GM23338 (cell line): ENCODE measurements around the gene CASKIN2. TPM values are rescaled to one million over a fixed set of nuclear protein-coding genes. Genes with fewer than 3 reads are reported as not detected.

Experiments
- ATAC-seq: fragments of 200-7000 bp; cut with Tn5 transposase; 3 replicates; pipeline ENCODE4 v1.9.1; 2020
- DNase-seq: peaks from one replicate; pipeline ENCODE4 v3.0.0-alpha.2; 2015; ENCODE audit warnings: low spot score
- H2AFZ ChIP-seq: fragments of 200-600 bp; sonication (generic); 2 replicates; pipeline ENCODE4 v1.8.0; 2016; ENCODE audit warnings: antibody characterized with exemption, mild to moderate bottlenecking, moderate library complexity
- H3F3A ChIP-seq: fragments of 200-600 bp; sonication (generic); replicated peaks from 2 replicates; pipeline ENCODE4 v1.8.0; 2017; ENCODE audit warnings: antibody characterized with exemption, mixed run types, low read depth
- H3K27ac ChIP-seq: fragments of 200-600 bp; sonication (generic); 2 replicates; pipeline ENCODE4 v1.6.1; 2016; ENCODE audit warnings: low read depth
- H3K27me3 ChIP-seq: fragments of 200-600 bp; sonication (generic); 2 replicates; pipeline ENCODE4 v1.8.0; 2016; ENCODE audit warnings: mild to moderate bottlenecking, mixed run types, moderate library complexity; ENCODE audit not compliant: insufficient read depth
- H3K36me3 ChIP-seq: fragments of 200-600 bp; sonication (generic); 2 replicates; pipeline ENCODE4 v1.8.0; 2016; ENCODE audit warnings: mild to moderate bottlenecking; ENCODE audit not compliant: insufficient read depth
- H3K4me1 ChIP-seq: fragments of 200-600 bp; sonication (generic); 2 replicates; pipeline ENCODE4 v1.8.0; 2016; ENCODE audit warnings: mild to moderate bottlenecking, moderate library complexity; ENCODE audit not compliant: insufficient read depth
- H3K4me2 ChIP-seq: fragments of 200-600 bp; sonication (generic); 2 replicates; pipeline ENCODE4 v1.7.1; 2017; ENCODE audit warnings: mixed run types
- H3K4me3 ChIP-seq: fragments of 200-600 bp; sonication (generic); 2 replicates; pipeline ENCODE4 v1.6.1; 2016; ENCODE audit warnings: mixed run types
- H3K79me2 ChIP-seq: fragments of 200-600 bp; sonication (generic); replicated peaks from 2 replicates; pipeline ENCODE4 v1.8.0; 2017; ENCODE audit warnings: mild to moderate bottlenecking; ENCODE audit not compliant: insufficient read depth
- H3K9me2 ChIP-seq: fragments of 200-600 bp; sonication (generic); 2 replicates; pipeline ENCODE4 v1.8.0; 2017; ENCODE audit not compliant: insufficient read depth
- H4K20me1 ChIP-seq: fragments of 200-600 bp; sonication (generic); replicated peaks from 2 replicates; pipeline ENCODE4 v1.8.0; 2017; ENCODE audit warnings: mild to moderate bottlenecking; ENCODE audit not compliant: insufficient read depth
- H3K27ac Mint-ChIP-seq: 2 replicates; pipeline ENCODE4 v1.8.0; 2020; ENCODE audit warnings: inconsistent platforms, mild to moderate bottlenecking, moderate library complexity, mixed read lengths
- H3K27me3 Mint-ChIP-seq: 3 replicates; pipeline ENCODE4 v1.8.0; 2022; ENCODE audit warnings: low read depth, mild to moderate bottlenecking, moderate library complexity, mixed read lengths, inconsistent platforms; ENCODE audit not compliant: insufficient read depth, poor library complexity
- H3K36me3 Mint-ChIP-seq: 3 replicates; pipeline ENCODE4 v1.8.0; 2021; ENCODE audit warnings: low read depth, mild to moderate bottlenecking, inconsistent platforms, moderate library complexity, mixed read lengths
- H3K4me1 Mint-ChIP-seq: 3 replicates; pipeline ENCODE4 v1.8.0; 2020; ENCODE audit warnings: mild to moderate bottlenecking, inconsistent platforms, mixed read lengths
- H3K4me3 Mint-ChIP-seq: 3 replicates; pipeline ENCODE4 v1.8.0; 2021; ENCODE audit warnings: moderate library complexity, mild to moderate bottlenecking, inconsistent platforms, mixed read lengths
- H3K9me3 Mint-ChIP-seq: 3 replicates; pipeline ENCODE4 v1.8.0; 2020; ENCODE audit warnings: moderate library complexity, mild to moderate bottlenecking, inconsistent platforms, mixed read lengths
- CREB1 ChIP-seq: fragments of 250-450 bp; sonication (Bioruptor Pico); IDR thresholded peaks from 2 replicates; pipeline ENCODE4 v1.5.0; 2020; ENCODE audit warnings: low read depth, mild to moderate bottlenecking, moderate library complexity
- EZH2 ChIP-seq: fragments of 200-600 bp; sonication (generic); IDR thresholded peaks from one replicate; pipeline ENCODE4 v1.8.0; 2017; ENCODE audit warnings: antibody characterized with exemption, mild to moderate bottlenecking, low read depth; ENCODE audit not compliant: unreplicated experiment
- EZH2phosphoT487 ChIP-seq: fragments of 200-600 bp; sonication (generic); IDR thresholded peaks from one replicate; pipeline ENCODE4 v1.8.1; 2018; ENCODE audit warnings: antibody characterized with exemption; ENCODE audit not compliant: unreplicated experiment
- JUNB ChIP-seq: IDR thresholded peaks from one replicate; pipeline ENCODE4 v1.6.1; 2016; ENCODE audit warnings: antibody characterized with exemption; ENCODE audit not compliant: unreplicated experiment
- POLR2AphosphoS5 ChIP-seq: IDR thresholded peaks from 2 replicates; pipeline ENCODE4 v1.6.1; 2016; ENCODE audit warnings: antibody characterized with exemption, low read depth
- STAT1 ChIP-seq: IDR thresholded peaks from one replicate; pipeline ENCODE4 v1.6.1; 2016; ENCODE audit warnings: antibody characterized with exemption; ENCODE audit not compliant: unreplicated experiment
- ZNF114 ChIP-seq: fragments of 250-450 bp; sonication (Bioruptor Pico); IDR thresholded peaks from 2 replicates; pipeline ENCODE4 v1.5.0; 2020; ENCODE audit warnings: mild to moderate bottlenecking, moderate library complexity
- polyA plus RNA-seq: library from polyadenylated mRNA; unstranded; fragments of >200 nt; fragmentation: Nextera tagmentation; extraction: Ambion mirVana; gene quantifications from 2 replicates; pipeline ENCODE4 v1.2.1, GENCODE V29; 2016
- total RNA-seq: library from RNA; depleted of rRNA; stranded (reverse); fragments of >200 nt; shearing (Covaris generic); gene quantifications from 2 replicates; pipeline ENCODE4 v1.2.3, GENCODE V29; 2014
- TF ChIP-seq, protein P1 (sequence below), 2 experiments: fragments of 200-600 bp in 1 of 2; sonication (generic) in 1 of 2; conservative IDR thresholded peaks; 2 replicates each; pipeline versions ENCODE4 v1.5.1 to v1.6.1; 2016 to 2017; ENCODE audit warnings: antibody characterized with exemption in 2 of 2, low read depth in 2 of 2, mild to moderate bottlenecking in 2 of 2, moderate library complexity in 1 of 2
- TF ChIP-seq, protein P2 (sequence below): fragments of 250-450 bp; sonication (Bioruptor Pico); IDR thresholded peaks from 2 replicates; pipeline ENCODE4 v1.5.0; 2020; ENCODE audit warnings: mild to moderate bottlenecking, moderate library complexity
- TF ChIP-seq, protein P3 (sequence below): IDR thresholded peaks from 2 replicates; pipeline ENCODE4 v1.6.1; 2016; ENCODE audit warnings: antibody characterized with exemption

The CASKIN2 gene
- total and polyA plus RNA-seq, 2 experiments from 2014 or later = 4.9 to 21.5 TPM

DNA sequence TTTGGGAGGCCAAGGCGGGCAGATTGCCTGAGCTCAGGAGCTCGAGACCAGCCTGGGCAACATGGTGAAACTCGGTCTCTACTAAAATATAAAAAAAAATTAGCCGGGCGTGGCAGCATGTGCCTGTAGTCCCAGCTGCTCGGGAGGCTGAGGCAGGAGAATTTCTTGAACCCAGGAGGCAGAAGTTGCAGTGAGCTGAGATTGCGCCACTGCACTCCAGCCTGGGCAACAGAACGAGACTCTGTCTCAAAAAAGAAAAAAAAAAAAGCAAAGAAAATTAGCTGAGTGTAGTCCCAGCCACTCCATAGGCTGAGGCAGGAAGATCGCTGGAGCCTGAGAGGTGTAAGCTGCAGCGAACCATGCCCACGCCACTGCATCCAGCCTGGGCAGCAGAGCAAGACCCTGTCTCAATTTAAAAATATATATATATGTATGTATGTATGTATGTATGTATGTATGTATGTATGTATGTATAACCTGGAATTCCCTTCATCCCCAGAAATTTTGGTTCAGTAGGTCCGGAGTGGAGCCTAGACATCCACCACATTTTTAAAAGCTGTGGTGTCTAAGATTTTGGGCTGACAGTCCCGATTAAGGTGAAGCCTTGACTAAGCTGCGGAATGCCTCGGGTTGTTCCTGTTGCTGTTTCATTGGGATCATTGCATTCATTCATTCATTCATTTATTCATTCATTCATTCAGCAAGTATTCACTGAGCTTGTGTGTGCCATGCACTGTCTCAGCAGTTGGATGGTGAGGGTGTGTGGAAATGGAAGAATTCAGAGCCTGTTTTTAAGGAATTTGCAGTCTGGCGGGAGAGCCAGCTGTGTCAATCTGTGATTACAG lies 33.0 kb downstream of the CASKIN2 start (continued):
- TF ChIP-seq ZNF114 (CRISPR knock-in tag) (no peak), EZH2phosphoT487 (no peak), JUNB (no peak), POLR2AphosphoS5 (no peak)
- TF ChIP-seq, protein P1, sequence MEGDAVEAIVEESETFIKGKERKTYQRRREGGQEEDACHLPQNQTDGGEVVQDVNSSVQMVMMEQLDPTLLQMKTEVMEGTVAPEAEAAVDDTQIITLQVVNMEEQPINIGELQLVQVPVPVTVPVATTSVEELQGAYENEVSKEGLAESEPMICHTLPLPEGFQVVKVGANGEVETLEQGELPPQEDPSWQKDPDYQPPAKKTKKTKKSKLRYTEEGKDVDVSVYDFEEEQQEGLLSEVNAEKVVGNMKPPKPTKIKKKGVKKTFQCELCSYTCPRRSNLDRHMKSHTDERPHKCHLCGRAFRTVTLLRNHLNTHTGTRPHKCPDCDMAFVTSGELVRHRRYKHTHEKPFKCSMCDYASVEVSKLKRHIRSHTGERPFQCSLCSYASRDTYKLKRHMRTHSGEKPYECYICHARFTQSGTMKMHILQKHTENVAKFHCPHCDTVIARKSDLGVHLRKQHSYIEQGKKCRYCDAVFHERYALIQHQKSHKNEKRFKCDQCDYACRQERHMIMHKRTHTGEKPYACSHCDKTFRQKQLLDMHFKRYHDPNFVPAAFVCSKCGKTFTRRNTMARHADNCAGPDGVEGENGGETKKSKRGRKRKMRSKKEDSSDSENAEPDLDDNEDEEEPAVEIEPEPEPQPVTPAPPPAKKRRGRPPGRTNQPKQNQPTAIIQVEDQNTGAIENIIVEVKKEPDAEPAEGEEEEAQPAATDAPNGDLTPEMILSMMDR (conservative IDR thresholded peaks at IDR 0.05; ENCODE audit: low read depth in 2 of 2) = no peak

DNA sequence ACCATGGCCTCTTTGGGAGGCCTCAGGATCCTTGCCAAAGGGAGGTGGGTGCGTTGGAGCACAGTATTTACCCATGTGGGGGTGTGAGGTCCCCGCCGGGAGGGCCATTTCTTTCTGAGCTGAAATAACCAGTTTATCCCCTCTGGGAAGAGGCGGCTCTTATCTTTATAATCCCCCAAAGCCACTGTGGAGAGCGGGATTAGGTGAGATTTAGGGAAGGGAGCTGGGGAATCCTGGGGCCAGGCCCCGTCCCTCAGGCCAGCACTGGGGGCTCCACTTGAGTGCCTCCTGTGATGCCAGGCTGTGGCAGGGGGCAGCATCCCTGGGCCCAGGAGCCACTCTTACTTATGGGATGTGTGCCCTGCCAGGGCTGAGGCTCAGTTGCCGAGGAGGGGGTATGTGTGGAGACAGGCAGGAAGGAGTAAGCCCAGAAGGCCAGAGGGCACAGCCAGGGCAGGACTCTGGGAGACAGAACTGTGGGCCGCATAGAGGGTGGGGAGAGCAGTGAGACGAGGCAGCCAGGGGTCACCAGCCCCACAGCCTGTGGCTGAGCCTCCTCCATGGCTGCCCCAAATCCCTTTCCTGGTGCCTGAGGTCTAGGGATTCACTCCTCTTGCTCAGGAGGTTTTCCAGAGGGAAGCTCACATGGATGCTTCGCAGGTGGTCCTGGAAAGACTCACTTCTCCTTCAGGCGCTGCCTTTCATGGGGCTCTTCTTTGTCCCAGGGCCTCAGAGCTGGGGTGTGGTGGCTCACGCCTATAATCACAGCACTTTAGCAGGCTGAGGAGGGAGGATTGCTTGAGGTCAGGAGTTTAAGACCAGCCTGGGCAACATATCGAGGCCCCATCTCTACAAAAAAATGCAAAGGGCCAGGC lies 33.9 kb downstream of the CASKIN2 start:
- Histone ChIP-seq H3K36me3 (no peaks in the 10 kb centered on the region), H3F3A (no peaks in the 10 kb centered on the region), H2AFZ (no peak overlapping the region), H3K79me2 (no peaks in the 10 kb centered on the region), H3K9me2 (no peaks in the 10 kb centered on the region), H3K27me3 (no peaks in the 10 kb centered on the region), H3K27ac (no peak overlapping the region), H3K4me3 (no peak overlapping the region), H3K4me2 (no peak overlapping the region), H4K20me1 (no peaks in the 10 kb centered on the region; the same call in 1 of the 2 replicates), H3K4me1 (peaks cover 5% of the 10 kb centered on the region; the same call in 1 of the 2 replicates)
- no peak for DNase-seq
- Mint-ChIP-seq H3K4me1 (peaks cover 7% of the 10 kb centered on the region), H3K4me3 (no peak overlapping the region), H3K9me3 (no peaks in the 10 kb centered on the region), H3K36me3 (peaks cover 2% of the 10 kb centered on the region; the same call in 1 of the 3 replicates), H3K27me3 (peaks cover 14% of the 10 kb centered on the region), H3K27ac (peak overlapping the region; percentile 62)
- ATAC-seq = peak; percentile 13
- TF ChIP-seq EZH2phosphoT487 (no peak), STAT1 (no peak), EZH2 (no peak), CREB1 (no peak), ZNF114 (CRISPR knock-in tag) (no peak)
- TF ChIP-seq, protein P1 (conservative IDR thresholded peaks at IDR 0.05; ENCODE audit: low read depth in 2 of 2) = no peak
- TF ChIP-seq, protein P2, sequence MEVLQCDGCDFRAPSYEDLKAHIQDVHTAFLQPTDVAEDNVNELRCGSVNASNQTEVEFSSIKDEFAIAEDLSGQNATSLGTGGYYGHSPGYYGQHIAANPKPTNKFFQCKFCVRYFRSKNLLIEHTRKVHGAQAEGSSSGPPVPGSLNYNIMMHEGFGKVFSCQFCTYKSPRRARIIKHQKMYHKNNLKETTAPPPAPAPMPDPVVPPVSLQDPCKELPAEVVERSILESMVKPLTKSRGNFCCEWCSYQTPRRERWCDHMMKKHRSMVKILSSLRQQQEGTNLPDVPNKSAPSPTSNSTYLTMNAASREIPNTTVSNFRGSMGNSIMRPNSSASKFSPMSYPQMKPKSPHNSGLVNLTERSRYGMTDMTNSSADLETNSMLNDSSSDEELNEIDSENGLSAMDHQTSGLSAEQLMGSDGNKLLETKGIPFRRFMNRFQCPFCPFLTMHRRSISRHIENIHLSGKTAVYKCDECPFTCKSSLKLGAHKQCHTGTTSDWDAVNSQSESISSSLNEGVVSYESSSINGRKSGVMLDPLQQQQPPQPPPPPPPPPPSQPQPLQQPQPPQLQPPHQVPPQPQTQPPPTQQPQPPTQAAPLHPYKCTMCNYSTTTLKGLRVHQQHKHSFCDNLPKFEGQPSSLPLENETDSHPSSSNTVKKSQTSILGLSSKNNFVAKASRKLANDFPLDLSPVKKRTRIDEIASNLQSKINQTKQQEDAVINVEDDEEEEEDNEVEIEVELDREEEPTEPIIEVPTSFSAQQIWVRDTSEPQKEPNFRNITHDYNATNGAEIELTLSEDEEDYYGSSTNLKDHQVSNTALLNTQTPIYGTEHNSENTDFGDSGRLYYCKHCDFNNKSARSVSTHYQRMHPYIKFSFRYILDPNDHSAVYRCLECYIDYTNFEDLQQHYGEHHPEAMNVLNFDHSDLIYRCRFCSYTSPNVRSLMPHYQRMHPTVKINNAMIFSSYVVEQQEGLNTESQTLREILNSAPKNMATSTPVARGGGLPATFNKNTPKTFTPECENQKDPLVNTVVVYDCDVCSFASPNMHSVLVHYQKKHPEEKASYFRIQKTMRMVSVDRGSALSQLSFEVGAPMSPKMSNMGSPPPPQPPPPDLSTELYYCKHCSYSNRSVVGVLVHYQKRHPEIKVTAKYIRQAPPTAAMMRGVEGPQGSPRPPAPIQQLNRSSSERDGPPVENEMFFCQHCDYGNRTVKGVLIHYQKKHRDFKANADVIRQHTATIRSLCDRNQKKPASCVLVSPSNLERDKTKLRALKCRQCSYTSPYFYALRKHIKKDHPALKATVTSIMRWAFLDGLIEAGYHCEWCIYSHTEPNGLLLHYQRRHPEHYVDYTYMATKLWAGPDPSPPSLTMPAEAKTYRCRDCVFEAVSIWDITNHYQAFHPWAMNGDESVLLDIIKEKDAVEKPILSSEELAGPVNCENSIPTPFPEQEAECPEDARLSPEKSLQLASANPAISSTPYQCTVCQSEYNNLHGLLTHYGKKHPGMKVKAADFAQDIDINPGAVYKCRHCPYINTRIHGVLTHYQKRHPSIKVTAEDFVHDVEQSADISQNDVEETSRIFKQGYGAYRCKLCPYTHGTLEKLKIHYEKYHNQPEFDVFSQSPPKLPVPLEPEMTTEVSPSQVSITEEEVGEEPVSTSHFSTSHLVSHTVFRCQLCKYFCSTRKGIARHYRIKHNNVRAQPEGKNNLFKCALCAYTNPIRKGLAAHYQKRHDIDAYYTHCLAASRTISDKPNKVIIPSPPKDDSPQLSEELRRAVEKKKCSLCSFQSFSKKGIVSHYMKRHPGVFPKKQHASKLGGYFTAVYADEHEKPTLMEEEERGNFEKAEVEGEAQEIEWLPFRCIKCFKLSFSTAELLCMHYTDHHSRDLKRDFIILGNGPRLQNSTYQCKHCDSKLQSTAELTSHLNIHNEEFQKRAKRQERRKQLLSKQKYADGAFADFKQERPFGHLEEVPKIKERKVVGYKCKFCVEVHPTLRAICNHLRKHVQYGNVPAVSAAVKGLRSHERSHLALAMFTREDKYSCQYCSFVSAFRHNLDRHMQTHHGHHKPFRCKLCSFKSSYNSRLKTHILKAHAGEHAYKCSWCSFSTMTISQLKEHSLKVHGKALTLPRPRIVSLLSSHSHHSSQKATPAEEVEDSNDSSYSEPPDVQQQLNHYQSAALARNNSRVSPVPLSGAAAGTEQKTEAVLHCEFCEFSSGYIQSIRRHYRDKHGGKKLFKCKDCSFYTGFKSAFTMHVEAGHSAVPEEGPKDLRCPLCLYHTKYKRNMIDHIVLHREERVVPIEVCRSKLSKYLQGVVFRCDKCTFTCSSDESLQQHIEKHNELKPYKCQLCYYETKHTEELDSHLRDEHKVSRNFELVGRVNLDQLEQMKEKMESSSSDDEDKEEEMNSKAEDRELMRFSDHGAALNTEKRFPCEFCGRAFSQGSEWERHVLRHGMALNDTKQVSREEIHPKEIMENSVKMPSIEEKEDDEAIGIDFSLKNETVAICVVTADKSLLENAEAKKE (CRISPR knock-in tag) = no peak
- TF ChIP-seq, protein P3, sequence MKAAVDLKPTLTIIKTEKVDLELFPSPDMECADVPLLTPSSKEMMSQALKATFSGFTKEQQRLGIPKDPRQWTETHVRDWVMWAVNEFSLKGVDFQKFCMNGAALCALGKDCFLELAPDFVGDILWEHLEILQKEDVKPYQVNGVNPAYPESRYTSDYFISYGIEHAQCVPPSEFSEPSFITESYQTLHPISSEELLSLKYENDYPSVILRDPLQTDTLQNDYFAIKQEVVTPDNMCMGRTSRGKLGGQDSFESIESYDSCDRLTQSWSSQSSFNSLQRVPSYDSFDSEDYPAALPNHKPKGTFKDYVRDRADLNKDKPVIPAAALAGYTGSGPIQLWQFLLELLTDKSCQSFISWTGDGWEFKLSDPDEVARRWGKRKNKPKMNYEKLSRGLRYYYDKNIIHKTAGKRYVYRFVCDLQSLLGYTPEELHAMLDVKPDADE = no peak
